K562 (cell line): ENCODE data around the gene FUCA1. TPM values are rescaled to one million over a fixed set of nuclear protein-coding genes. Genes with fewer than 3 reads are reported as not detected.

Experiments used
- ETV1 ChIP-seq: fragments of 450-650 bp; conservative IDR thresholded peaks from 2 replicates; pipeline ENCODE4 v1.6.1; 2016; ENCODE audit warnings: missing genetic modification characterization, control low read depth, low read depth, missing compliant biosample characterization
- GTF2A2 ChIP-seq: IDR thresholded peaks from 2 replicates; pipeline ENCODE4 v1.6.1; 2016; ENCODE audit warnings: mild to moderate bottlenecking, missing genetic modification characterization, missing compliant biosample characterization
- HMGN3 ChIP-seq: IDR thresholded peaks from 2 replicates; pipeline ENCODE4 v1.6.1; 2011; ENCODE audit warnings: borderline replicate concordance, low read depth, mild to moderate bottlenecking, mixed read lengths, low read length; ENCODE audit not compliant: insufficient read length; ENCODE audit errors: extremely low read depth
- SAP30 ChIP-seq: fragments of 200-600 bp; sonication (generic); IDR thresholded peaks from 2 replicates; pipeline ENCODE4 v1.6.1; 2012; ENCODE audit warnings: borderline replicate concordance, low read depth, mild to moderate bottlenecking, moderate library complexity, low read length, control low read depth, inconsistent platforms; ENCODE audit not compliant: insufficient read depth, poor library complexity, severe bottlenecking
- ZC3H4 ChIP-seq: sonication (generic); formaldehyde crosslinking; IDR thresholded peaks from 2 replicates; pipeline ENCODE4 v1.9.0; 2021; ENCODE audit warnings: missing genetic modification reagents, borderline replicate concordance
- ZNF57 ChIP-seq: fragments of 450-650 bp; formaldehyde crosslinking; IDR thresholded peaks from 2 replicates; pipeline ENCODE4 v1.4.0; 2020; ENCODE audit warnings: mild to moderate bottlenecking, moderate library complexity
- polyA plus RNA-seq, 8 experiments: library from polyadenylated mRNA; depleted of rRNA in 4 of 8; stranded (reverse) in 5 of 8; unstranded in 3 of 8; fragments of >200 nt; fragmentation: Nextera tagmentation in 2 of 8; fragmentation: Illumina TruSeq in 1 of 8; extraction: Ambion mirVana in 2 of 8; extraction: Trizol in 1 of 8; gene quantifications; 2 replicates each; pipeline versions ENCODE4 v1.2.1 to v1.2.3, GENCODE V29; 2011 to 2014; ENCODE audit warnings: inconsistent platforms in 1 of 8, missing spikeins in 1 of 8
- total RNA-seq, 7 experiments: library from RNA; depleted of rRNA in 6 of 7; stranded (reverse); fragments of >200 nt in 6 of 7; fragmentation: Illumina TruSeq in 2 of 7; extraction: Trizol in 2 of 7; gene quantifications; 2 replicates each; pipeline versions ENCODE4 v1.2.1 to v1.2.3, GENCODE V29; 2011 to 2021; ENCODE audit warnings: low replicate concordance in 1 of 7
- TF ChIP-seq, protein P1 (sequence below): fragments of 450-650 bp; IDR thresholded peaks from 2 replicates; pipeline ENCODE4 v1.6.1; 2016; ENCODE audit warnings: mild to moderate bottlenecking, moderate library complexity
- TF ChIP-seq, protein P2 (sequence below), 2 experiments: fragments of 450-650 bp; conservative IDR thresholded peaks; 2 replicates each; pipeline ENCODE4 v1.6.1; 2017; ENCODE audit warnings: mild to moderate bottlenecking in 2 of 2, moderate library complexity in 2 of 2
- TF ChIP-seq, protein P3 (sequence below): fragments of 450-650 bp; formaldehyde crosslinking; IDR thresholded peaks from 2 replicates; pipeline ENCODE4 v1.4.0; 2020; ENCODE audit warnings: mild to moderate bottlenecking, moderate library complexity

Gene FUCA1
- total and polyA plus RNA-seq, 9 of the 15 experiments (the other 6 are each of a cell fraction or from before 2014, with no cell fraction given) = 7.0 to 20.5 (median 13.5) TPM

DNA sequence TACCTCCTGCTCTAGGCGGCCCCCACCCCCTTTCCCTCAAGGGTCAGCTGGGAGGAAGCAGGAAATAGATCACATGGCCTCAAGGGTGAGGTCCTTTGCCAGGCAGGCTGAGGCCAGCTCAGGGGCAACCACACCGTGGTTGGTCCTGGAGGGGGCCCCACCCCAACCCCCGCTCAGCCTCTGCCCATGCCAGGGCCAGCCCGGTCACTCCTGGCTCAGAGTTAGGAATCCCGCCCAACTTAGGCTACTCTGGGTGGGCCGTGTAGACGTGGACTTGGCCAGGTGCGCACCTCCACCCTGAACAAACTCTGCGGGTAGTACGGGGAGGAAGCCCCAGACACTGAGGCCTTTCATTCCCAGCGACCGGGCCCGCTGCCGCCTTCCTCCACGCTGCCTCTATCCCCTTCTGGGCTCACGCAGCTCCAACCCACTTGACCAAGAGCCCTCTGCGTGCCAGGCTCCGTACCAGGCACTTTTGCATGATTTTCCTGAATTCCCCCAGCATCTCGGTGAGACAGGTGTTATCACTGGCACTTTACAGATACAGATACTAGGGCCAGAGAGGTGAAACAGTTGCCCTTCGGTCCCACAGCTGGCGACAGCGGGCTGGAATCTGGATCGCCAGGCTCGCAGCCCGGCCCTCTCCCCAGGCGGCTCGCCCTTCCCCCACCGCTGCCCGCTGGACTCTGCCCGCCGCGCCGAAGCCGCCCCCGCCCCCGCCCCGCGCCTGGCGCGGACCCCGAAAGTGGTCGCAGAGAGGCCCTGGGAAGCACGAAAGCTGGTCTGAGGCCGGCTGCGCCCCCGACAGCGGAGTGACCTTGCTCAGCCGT, 68.3 kb downstream of the FUCA1 start (continued):
- TF ChIP-seq, protein P1, sequence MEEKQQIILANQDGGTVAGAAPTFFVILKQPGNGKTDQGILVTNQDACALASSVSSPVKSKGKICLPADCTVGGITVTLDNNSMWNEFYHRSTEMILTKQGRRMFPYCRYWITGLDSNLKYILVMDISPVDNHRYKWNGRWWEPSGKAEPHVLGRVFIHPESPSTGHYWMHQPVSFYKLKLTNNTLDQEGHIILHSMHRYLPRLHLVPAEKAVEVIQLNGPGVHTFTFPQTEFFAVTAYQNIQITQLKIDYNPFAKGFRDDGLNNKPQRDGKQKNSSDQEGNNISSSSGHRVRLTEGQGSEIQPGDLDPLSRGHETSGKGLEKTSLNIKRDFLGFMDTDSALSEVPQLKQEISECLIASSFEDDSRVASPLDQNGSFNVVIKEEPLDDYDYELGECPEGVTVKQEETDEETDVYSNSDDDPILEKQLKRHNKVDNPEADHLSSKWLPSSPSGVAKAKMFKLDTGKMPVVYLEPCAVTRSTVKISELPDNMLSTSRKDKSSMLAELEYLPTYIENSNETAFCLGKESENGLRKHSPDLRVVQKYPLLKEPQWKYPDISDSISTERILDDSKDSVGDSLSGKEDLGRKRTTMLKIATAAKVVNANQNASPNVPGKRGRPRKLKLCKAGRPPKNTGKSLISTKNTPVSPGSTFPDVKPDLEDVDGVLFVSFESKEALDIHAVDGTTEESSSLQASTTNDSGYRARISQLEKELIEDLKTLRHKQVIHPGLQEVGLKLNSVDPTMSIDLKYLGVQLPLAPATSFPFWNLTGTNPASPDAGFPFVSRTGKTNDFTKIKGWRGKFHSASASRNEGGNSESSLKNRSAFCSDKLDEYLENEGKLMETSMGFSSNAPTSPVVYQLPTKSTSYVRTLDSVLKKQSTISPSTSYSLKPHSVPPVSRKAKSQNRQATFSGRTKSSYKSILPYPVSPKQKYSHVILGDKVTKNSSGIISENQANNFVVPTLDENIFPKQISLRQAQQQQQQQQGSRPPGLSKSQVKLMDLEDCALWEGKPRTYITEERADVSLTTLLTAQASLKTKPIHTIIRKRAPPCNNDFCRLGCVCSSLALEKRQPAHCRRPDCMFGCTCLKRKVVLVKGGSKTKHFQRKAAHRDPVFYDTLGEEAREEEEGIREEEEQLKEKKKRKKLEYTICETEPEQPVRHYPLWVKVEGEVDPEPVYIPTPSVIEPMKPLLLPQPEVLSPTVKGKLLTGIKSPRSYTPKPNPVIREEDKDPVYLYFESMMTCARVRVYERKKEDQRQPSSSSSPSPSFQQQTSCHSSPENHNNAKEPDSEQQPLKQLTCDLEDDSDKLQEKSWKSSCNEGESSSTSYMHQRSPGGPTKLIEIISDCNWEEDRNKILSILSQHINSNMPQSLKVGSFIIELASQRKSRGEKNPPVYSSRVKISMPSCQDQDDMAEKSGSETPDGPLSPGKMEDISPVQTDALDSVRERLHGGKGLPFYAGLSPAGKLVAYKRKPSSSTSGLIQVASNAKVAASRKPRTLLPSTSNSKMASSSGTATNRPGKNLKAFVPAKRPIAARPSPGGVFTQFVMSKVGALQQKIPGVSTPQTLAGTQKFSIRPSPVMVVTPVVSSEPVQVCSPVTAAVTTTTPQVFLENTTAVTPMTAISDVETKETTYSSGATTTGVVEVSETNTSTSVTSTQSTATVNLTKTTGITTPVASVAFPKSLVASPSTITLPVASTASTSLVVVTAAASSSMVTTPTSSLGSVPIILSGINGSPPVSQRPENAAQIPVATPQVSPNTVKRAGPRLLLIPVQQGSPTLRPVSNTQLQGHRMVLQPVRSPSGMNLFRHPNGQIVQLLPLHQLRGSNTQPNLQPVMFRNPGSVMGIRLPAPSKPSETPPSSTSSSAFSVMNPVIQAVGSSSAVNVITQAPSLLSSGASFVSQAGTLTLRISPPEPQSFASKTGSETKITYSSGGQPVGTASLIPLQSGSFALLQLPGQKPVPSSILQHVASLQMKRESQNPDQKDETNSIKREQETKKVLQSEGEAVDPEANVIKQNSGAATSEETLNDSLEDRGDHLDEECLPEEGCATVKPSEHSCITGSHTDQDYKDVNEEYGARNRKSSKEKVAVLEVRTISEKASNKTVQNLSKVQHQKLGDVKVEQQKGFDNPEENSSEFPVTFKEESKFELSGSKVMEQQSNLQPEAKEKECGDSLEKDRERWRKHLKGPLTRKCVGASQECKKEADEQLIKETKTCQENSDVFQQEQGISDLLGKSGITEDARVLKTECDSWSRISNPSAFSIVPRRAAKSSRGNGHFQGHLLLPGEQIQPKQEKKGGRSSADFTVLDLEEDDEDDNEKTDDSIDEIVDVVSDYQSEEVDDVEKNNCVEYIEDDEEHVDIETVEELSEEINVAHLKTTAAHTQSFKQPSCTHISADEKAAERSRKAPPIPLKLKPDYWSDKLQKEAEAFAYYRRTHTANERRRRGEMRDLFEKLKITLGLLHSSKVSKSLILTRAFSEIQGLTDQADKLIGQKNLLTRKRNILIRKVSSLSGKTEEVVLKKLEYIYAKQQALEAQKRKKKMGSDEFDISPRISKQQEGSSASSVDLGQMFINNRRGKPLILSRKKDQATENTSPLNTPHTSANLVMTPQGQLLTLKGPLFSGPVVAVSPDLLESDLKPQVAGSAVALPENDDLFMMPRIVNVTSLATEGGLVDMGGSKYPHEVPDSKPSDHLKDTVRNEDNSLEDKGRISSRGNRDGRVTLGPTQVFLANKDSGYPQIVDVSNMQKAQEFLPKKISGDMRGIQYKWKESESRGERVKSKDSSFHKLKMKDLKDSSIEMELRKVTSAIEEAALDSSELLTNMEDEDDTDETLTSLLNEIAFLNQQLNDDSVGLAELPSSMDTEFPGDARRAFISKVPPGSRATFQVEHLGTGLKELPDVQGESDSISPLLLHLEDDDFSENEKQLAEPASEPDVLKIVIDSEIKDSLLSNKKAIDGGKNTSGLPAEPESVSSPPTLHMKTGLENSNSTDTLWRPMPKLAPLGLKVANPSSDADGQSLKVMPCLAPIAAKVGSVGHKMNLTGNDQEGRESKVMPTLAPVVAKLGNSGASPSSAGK = peak; percentile 65
- TF ChIP-seq, protein P2, sequence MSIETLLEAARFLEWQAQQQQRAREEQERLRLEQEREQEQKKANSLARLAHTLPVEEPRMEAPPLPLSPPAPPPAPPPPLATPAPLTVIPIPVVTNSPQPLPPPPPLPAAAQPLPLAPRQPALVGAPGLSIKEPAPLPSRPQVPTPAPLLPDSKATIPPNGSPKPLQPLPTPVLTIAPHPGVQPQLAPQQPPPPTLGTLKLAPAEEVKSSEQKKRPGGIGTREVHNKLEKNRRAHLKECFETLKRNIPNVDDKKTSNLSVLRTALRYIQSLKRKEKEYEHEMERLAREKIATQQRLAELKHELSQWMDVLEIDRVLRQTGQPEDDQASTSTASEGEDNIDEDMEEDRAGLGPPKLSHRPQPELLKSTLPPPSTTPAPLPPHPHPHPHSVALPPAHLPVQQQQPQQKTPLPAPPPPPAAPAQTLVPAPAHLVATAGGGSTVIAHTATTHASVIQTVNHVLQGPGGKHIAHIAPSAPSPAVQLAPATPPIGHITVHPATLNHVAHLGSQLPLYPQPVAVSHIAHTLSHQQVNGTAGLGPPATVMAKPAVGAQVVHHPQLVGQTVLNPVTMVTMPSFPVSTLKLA (conservative IDR thresholded peaks at IDR 0.05) = peak; percentile 77 to 88
- TF ChIP-seq ZC3H4 (CRISPR knock-in tag) (0 out of 2 replicates have a peak, but pooled peaks have one; percentile 24), HMGN3 (peak; percentile 18), SAP30 (peak; percentile 3), ZNF57 (CRISPR knock-in tag) (no peak), ETV1 (tag) (peak; percentile 54), GTF2A2 (tag) (no peak)
- TF ChIP-seq, protein P3, sequence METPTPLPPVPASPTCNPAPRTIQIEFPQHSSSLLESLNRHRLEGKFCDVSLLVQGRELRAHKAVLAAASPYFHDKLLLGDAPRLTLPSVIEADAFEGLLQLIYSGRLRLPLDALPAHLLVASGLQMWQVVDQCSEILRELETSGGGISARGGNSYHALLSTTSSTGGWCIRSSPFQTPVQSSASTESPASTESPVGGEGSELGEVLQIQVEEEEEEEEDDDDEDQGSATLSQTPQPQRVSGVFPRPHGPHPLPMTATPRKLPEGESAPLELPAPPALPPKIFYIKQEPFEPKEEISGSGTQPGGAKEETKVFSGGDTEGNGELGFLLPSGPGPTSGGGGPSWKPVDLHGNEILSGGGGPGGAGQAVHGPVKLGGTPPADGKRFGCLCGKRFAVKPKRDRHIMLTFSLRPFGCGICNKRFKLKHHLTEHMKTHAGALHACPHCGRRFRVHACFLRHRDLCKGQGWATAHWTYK = peak; percentile 84
